Fibroblast of lung (primary cell): ENCODE data around the gene LHFPL6. TPM values are rescaled to one million over a fixed set of nuclear protein-coding genes. Genes with fewer than 3 reads are reported as not detected.

Experiments used
- DNase-seq, 2 donors: peaks; one replicate each; pipeline versions ENCODE4 v3.0.0 to v3.0.0-alpha.2; 2010; ENCODE audit warnings: low read depth in 2 of 2
- H2AFZ ChIP-seq: 2 replicates; pipeline ENCODE4 v1.5.1; 2012; ENCODE audit warnings: low read length, control low read depth, inconsistent platforms
- H3K27ac ChIP-seq: 2 replicates; pipeline ENCODE4 v1.5.1; 2011; ENCODE audit warnings: low read length, control low read depth; ENCODE audit not compliant: insufficient read depth
- H3K27me3 ChIP-seq: 2 replicates; pipeline ENCODE4 v1.5.1; 2011; ENCODE audit warnings: mild to moderate bottlenecking, low read length; ENCODE audit not compliant: control insufficient read depth, insufficient read depth
- H3K36me3 ChIP-seq: 2 replicates; pipeline ENCODE4 v1.5.1; 2011; ENCODE audit warnings: low read length; ENCODE audit not compliant: control insufficient read depth, insufficient read depth
- H3K4me1 ChIP-seq: 2 replicates; pipeline ENCODE4 v1.5.1; 2011; ENCODE audit warnings: low read length; ENCODE audit not compliant: control insufficient read depth, insufficient read depth; ENCODE audit errors: extremely low read depth
- H3K4me2 ChIP-seq: 2 replicates; pipeline ENCODE4 v1.5.1; 2011; ENCODE audit warnings: low read length, control low read depth; ENCODE audit not compliant: insufficient read depth; ENCODE audit errors: extremely low read depth
- H3K4me3 ChIP-seq, 4 experiments: fragments of 200-600 bp in 1 of 4; sonication (generic) in 1 of 4; replicated peaks in 1 of 4; 2 replicates each; pipeline ENCODE4 v1.5.1; 2011 to 2016; ENCODE audit warnings: low read length in 4 of 4, low read depth in 3 of 4, mild to moderate bottlenecking in 3 of 4, control low read depth in 2 of 4, inconsistent platforms in 1 of 4, mixed read lengths in 1 of 4; ENCODE audit not compliant: insufficient read depth in 1 of 4; ENCODE audit errors: control extremely low read depth in 1 of 4
- H3K79me2 ChIP-seq: 2 replicates; pipeline ENCODE4 v1.5.1; 2012; ENCODE audit warnings: mild to moderate bottlenecking, low read length, inconsistent platforms; ENCODE audit not compliant: control insufficient read depth, insufficient read depth
- H3K9ac ChIP-seq: 2 replicates; pipeline ENCODE4 v1.5.1; 2011; ENCODE audit warnings: mild to moderate bottlenecking, low read length, control low read depth; ENCODE audit not compliant: insufficient read depth
- H3K9me3 ChIP-seq: 2 replicates; pipeline ENCODE4 v1.5.1; 2012; ENCODE audit warnings: low read depth, low read length; ENCODE audit not compliant: control insufficient read depth, insufficient read depth
- H4K20me1 ChIP-seq: 2 replicates; pipeline ENCODE4 v1.5.1; 2011; ENCODE audit warnings: low read length; ENCODE audit not compliant: control insufficient read depth, insufficient read depth; ENCODE audit errors: extremely low read depth
- EZH2 ChIP-seq: IDR thresholded peaks from 2 replicates; pipeline ENCODE4 v1.5.1; 2012; ENCODE audit warnings: low read length, control low read depth, mild to moderate bottlenecking; ENCODE audit errors: missing control alignments
- polyA plus RNA-seq, 2 donors: library from polyadenylated mRNA; depleted of rRNA in 1 of 2; stranded (reverse) in 1 of 2; unstranded in 1 of 2; fragments of >200 nt; gene quantifications; 2 replicates each; pipeline ENCODE4 v1.2.1, GENCODE V29; 2011 to 2012; ENCODE audit warnings: missing spikeins in 1 of 2
- total RNA-seq: library from RNA; depleted of rRNA; stranded (reverse); fragments of >200 nt; gene quantifications from 2 replicates; pipeline ENCODE4 v1.2.1, GENCODE V29; 2014
- TF ChIP-seq, protein P1 (sequence below), 2 donors: IDR thresholded peaks in 1 of 2; conservative IDR thresholded peaks in 1 of 2; 1 replicate in 1 of 2; 2 replicates in 1 of 2; pipeline ENCODE4 v1.5.1; 2011 to 2012; ENCODE audit warnings: low read length in 2 of 2, control low read depth in 1 of 2, inconsistent platforms in 1 of 2, low read depth in 1 of 2, mild to moderate bottlenecking in 1 of 2

The LHFPL6 gene
- total and polyA plus RNA-seq, 2 donors (not counting 1 experiment from before 2014, with no cell fraction given) = 42.4 to 86.8 TPM

DNA sequence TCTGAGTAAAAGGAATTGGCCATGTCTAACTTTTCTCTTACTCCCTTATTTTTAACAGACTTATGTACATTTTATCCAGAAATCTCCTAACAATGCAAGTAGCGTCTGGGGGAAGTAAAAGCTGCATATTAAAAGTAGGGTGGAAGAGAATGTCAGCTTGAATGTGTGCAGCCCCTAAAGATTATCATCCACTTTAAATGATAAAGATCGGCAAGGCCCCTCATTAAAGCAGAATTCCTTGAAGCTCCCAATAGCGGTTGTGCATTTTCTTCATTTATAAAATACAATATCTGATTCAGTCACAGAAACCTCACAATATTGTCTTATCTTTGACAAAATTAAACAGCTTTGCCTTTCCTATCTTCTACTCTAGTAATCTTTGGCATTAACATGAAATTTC, 184.6 kb downstream of the LHFPL6 start:
- Histone ChIP-seq H3K4me1 (no peaks in the 10 kb centered on the region), H2AFZ (no peak overlapping the region), H3K9ac (no peak overlapping the region), H3K9me3 (no peaks in the 10 kb centered on the region), H3K79me2 (no peaks in the 10 kb centered on the region), H4K20me1 (no peaks in the 10 kb centered on the region), H3K36me3 (no peaks in the 10 kb centered on the region), H3K4me2 (no peak overlapping the region), H3K27me3 (no peaks in the 10 kb centered on the region), H3K4me3 (no peak overlapping the region), H3K27ac (no peak overlapping the region)
- no peak for DNase-seq
- TF ChIP-seq, protein P1, sequence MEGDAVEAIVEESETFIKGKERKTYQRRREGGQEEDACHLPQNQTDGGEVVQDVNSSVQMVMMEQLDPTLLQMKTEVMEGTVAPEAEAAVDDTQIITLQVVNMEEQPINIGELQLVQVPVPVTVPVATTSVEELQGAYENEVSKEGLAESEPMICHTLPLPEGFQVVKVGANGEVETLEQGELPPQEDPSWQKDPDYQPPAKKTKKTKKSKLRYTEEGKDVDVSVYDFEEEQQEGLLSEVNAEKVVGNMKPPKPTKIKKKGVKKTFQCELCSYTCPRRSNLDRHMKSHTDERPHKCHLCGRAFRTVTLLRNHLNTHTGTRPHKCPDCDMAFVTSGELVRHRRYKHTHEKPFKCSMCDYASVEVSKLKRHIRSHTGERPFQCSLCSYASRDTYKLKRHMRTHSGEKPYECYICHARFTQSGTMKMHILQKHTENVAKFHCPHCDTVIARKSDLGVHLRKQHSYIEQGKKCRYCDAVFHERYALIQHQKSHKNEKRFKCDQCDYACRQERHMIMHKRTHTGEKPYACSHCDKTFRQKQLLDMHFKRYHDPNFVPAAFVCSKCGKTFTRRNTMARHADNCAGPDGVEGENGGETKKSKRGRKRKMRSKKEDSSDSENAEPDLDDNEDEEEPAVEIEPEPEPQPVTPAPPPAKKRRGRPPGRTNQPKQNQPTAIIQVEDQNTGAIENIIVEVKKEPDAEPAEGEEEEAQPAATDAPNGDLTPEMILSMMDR (conservative IDR thresholded peaks at IDR 0.05 in 1 of 2, IDR thresholded peaks at IDR 0.05 in 1 of 2; ENCODE audit: low read depth in 1 of 2, low read length in 2 of 2) = no peak
- no peak for TF ChIP-seq EZH2

DNA sequence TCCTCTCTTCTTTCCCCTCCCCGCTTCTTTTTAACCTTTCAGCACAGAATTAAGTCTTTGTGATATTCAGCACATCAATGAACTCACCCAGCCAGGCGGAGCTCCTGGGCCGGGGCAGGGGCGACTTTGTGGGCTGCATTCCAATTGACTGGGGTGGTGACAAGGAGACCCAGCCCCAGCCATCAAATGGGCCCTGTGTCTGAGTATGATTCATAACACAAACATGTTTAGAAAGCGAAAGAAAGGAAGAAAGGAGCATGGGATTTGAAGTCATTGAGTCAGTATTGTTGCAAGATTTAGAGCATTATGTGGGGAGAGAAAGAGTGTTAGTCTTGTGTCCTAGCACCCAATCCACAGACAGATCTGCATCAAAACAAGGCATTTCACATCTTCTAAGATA, 185.3 kb downstream of the LHFPL6 start:
- peak; percentile 66 to 85 for DNase-seq
- H3K27ac ChIP-seq = no peak overlapping the region
- H4K20me1 ChIP-seq = no peaks in the 10 kb centered on the region
- H3K4me1 ChIP-seq = no peaks in the 10 kb centered on the region
- TF ChIP-seq, protein P1 (conservative IDR thresholded peaks at IDR 0.05 in 1 of 2, IDR thresholded peaks at IDR 0.05 in 1 of 2; ENCODE audit: low read depth in 1 of 2, low read length in 2 of 2) = no peak
- TF ChIP-seq EZH2 = no peak
- no peaks in the 10 kb centered on the region for H3K79me2 ChIP-seq
- no peaks in the 10 kb centered on the region for H3K27me3 ChIP-seq
- peak overlapping the region in 3 of 4 experiments; percentile 5 to 45 (median 8) for H3K4me3 ChIP-seq
- H3K9ac ChIP-seq = no peak overlapping the region
- H3K9me3 ChIP-seq = no peaks in the 10 kb centered on the region
- no peak overlapping the region for H2AFZ ChIP-seq
- peak overlapping the region; percentile 78 for H3K4me2 ChIP-seq
- no peaks in the 10 kb centered on the region for H3K36me3 ChIP-seq

DNA sequence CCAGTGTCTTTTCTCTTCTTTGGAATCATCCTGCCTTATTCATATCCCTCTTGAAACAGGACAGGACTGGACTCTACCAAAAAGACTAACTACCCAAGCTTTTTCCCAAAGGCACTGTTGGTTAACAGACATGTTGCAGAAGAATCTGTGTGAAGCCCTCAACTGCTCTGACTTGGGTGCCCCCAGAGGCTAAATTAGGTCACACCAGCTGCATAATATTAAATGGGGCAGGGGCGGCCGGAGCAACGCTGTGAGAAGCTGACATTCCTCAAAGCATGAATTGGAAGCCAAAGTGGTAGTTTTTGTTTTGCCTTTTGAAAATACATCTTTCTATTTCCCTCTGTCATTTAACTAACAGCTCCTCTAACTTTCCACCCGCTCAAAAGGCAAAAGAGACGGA, 185.9 kb downstream of the LHFPL6 start:
- Histone ChIP-seq H4K20me1 (no peaks in the 10 kb centered on the region), H3K27me3 (no peaks in the 10 kb centered on the region), H3K4me1 (no peaks in the 10 kb centered on the region), H3K4me2 (no peak overlapping the region), H3K9ac (no peak overlapping the region), H3K36me3 (no peaks in the 10 kb centered on the region), H3K4me3 (peak overlapping the region in 3 of 4 experiments; percentile 5 to 45 (median 8)), H3K27ac (no peak overlapping the region), H3K9me3 (no peaks in the 10 kb centered on the region), H3K79me2 (no peaks in the 10 kb centered on the region), H2AFZ (no peak overlapping the region)
- TF ChIP-seq EZH2 = no peak
- TF ChIP-seq, protein P1 (conservative IDR thresholded peaks at IDR 0.05 in 1 of 2, IDR thresholded peaks at IDR 0.05 in 1 of 2; ENCODE audit: low read depth in 1 of 2, low read length in 2 of 2) = peak; percentile 11 to 25
- DNase-seq = no peak
